HFF-Myc (cell line): ENCODE measurements around the gene TH.
"Not testable (repeated sequence)": the region's sequence is repeated elsewhere in the genome, so short reads cannot be mapped to it uniquely, and the experiment has no call there.

Experiments used
- DNase-seq: peaks from one replicate; pipeline ENCODE4 v3.0.0-alpha.2; 2011; ENCODE audit warnings: low read depth; ENCODE audit errors: extremely low read depth
- H3K4me3 ChIP-seq: replicated peaks from 2 replicates; pipeline ENCODE4 v1.5.1; 2011; ENCODE audit warnings: low read depth, mild to moderate bottlenecking, control low read depth, low read length
- TF ChIP-seq, protein P1 (sequence below): IDR thresholded peaks from 2 replicates; pipeline ENCODE4 v1.5.1; 2012; ENCODE audit warnings: mild to moderate bottlenecking, low read depth, low read length, control low read depth; ENCODE audit errors: missing control alignments

Gene TH

DNA sequence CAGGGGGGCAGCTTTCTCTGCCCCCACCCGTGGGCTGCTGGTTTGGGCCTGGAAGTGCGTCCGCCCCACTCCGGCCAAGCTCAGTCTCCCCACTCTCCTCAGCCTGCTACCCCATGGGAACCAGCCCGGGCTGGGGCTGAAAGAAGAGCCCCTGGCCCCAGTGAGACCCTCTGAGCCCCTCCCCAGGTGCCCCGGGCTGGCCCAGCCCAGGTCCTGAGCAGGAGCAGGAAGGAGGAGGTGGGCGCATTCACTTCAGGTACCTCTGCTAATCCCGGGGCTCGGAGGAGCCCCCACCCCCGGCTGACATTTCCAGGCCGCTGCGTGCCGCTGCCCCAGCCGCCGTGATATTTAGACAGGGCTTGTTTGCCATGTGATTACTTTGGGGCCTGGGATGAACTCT lies 8.7 kb upstream of the TH start:
- DNase-seq = no peak
- TF ChIP-seq, protein P1, sequence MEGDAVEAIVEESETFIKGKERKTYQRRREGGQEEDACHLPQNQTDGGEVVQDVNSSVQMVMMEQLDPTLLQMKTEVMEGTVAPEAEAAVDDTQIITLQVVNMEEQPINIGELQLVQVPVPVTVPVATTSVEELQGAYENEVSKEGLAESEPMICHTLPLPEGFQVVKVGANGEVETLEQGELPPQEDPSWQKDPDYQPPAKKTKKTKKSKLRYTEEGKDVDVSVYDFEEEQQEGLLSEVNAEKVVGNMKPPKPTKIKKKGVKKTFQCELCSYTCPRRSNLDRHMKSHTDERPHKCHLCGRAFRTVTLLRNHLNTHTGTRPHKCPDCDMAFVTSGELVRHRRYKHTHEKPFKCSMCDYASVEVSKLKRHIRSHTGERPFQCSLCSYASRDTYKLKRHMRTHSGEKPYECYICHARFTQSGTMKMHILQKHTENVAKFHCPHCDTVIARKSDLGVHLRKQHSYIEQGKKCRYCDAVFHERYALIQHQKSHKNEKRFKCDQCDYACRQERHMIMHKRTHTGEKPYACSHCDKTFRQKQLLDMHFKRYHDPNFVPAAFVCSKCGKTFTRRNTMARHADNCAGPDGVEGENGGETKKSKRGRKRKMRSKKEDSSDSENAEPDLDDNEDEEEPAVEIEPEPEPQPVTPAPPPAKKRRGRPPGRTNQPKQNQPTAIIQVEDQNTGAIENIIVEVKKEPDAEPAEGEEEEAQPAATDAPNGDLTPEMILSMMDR = no peak
- H3K4me3 ChIP-seq = no peak overlapping the region

GRCh38 chr11:2179516-2179915 lies 7.9 kb upstream of the TH start:
- DNase-seq = no peak
- TF ChIP-seq, protein P1 = no peak
- no peak overlapping the region for H3K4me3 ChIP-seq

DNA sequence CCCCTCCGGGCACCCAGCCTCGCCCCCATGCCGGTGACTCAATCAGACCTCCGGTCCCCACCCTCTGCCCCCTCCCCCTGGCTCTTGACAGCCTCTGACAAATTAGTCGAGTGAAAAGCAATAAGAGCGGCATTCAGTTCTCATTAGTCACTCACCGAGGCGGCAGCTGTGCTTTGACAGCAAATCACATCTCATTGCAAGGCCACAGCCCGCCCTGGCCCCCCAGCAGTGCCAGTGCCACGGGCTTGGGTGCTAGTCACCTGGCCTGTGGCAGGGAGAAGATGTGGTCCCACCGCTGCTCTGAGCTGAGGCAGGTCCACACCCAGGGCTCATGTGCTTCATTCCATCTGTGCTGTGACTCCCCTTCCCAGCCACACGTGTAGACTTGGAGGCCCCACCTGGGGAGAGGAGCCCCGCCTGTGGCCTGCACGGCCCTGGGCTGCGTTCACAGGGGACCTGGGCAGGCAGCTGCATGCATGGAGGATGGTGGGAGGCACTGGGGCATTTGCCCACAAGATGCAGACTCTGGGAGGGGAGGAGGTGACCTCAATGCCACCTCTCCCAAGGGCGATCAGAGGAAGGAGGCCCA lies 7.4 kb upstream of the TH start:
- no peak overlapping the region for H3K4me3 ChIP-seq
- TF ChIP-seq, protein P1 = no peak
- DNase-seq = no peak

DNA sequence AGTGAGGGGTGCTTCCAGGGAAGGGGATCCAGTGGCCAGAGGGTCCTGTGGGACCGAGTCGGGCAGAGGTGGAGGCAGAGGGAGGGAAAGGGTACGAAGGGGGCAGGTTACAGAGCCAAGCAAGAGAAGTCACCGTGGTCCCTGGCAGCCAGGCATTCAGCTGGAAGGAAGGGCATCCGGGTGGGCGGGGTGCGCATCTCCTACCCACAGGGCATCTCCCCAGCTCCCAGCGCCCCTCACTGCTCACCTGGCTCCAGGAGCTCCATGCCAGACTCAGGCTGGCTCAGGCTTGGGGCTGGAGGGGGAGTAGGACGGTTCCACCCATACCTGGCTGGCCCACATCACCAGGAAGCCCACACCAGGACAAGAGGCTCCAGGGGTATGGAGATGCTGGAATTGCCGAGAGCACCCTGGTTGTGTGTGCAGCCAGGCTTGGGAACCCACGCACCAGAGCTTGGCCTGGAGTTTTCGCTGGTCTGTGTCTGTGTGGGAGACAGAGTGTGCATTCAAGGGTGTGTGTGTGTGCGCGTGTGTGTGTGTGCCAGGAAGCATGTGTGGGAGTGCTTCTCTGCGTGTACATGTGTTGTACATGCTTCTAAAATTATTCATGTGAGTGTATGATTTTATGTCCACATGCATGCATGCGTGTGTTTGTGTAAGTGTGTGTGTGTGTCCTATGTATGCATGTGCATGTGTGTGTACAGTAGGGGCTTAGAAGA lies 6.6 kb upstream of the TH start:
- not testable (repeated sequence) for DNase-seq, H3K4me3 ChIP-seq

DNA sequence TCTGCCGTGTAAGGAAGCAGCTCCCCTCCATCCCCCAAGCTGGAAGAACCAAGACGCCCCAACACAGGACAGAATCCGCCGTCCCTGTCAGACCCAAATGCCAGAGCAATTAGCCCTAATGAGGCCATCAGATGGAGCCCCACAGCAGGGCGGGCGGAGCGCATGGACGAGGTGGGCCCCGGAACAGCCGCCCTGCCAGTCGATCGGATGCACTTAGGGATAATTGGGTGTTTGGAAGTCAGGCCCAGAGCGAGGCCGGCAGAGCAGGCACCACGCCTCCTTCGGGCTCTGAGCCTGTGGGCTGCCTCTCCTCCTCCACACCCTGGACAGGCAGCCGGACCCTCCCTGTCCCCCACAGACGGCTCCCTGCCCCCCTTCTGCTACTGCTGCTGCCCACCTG lies 5.5 kb upstream of the TH start:
- DNase-seq = no peak
- TF ChIP-seq, protein P1 = no peak
- no peak overlapping the region for H3K4me3 ChIP-seq

GRCh38 chr11:2176389-2176900 lies 4.8 kb upstream of the TH start:
- TF ChIP-seq, protein P1 = no peak
- no peak for DNase-seq

DNA sequence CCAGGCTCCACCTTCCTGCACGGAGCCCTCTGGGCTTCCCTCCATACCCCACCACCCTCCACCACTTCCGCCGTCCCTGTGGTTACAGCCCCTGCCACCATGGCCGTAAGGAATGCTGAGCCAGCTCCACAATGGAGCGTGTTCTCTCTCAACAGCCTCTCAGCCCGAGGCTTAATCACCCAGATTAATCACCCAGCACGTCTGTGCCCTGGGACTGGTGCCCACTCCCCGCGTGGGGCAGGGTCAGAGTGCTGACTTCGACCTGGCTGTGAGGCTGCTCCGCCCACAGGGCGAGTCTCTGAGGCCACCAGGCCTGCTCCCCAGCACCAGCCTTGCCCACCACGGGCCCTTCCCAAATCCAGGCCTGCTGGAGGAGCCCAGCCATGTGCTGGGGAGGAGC lies 4.0 kb upstream of the TH start:
- TF ChIP-seq, protein P1 = no peak
- H3K4me3 ChIP-seq = no peak overlapping the region
- DNase-seq = no peak

More at GRCh38 chr11:2176389-2176900, 4.8 kb upstream of the TH start:
- H3K4me3 ChIP-seq = no peak overlapping the region
